OCI-LY1 (cell line): Measurements from ENCODE around the gene DMD.

Experiments used
- H2AFZ ChIP-seq: fragments of 200-600 bp; sonication (generic), shearing (Covaris generic); 2 replicates; pipeline ENCODE4 v1.6.0; 2014; ENCODE audit warnings: antibody characterized with exemption, mild to moderate bottlenecking, low read length
- H3F3A ChIP-seq: fragments of 200-600 bp; sonication (generic), shearing (Covaris generic); 2 replicates; pipeline ENCODE4 v1.6.0; 2014; ENCODE audit warnings: mild to moderate bottlenecking, antibody characterized with exemption, low read length, moderate library complexity; ENCODE audit not compliant: insufficient read depth
- H3K27ac ChIP-seq: fragments of 200-600 bp; sonication (generic); 2 replicates; pipeline ENCODE4 v1.5.1; 2014; ENCODE audit warnings: low read length, mixed run types, mild to moderate bottlenecking, low read depth; ENCODE audit not compliant: poor library complexity, severe bottlenecking
- H3K27me3 ChIP-seq: fragments of 200-600 bp; sonication (generic); 2 replicates; pipeline ENCODE4 v1.6.0; 2014; ENCODE audit warnings: antibody characterized with exemption, mild to moderate bottlenecking, low read length, moderate library complexity; ENCODE audit not compliant: insufficient read depth
- H3K36me3 ChIP-seq: fragments of 200-600 bp; sonication (generic); 2 replicates; pipeline ENCODE4 v1.6.1; 2014; ENCODE audit warnings: mild to moderate bottlenecking, antibody characterized with exemption, low read length, moderate library complexity, mixed read lengths; ENCODE audit not compliant: insufficient read depth
- H3K4me1 ChIP-seq: fragments of 200-600 bp; sonication (generic); 2 replicates; pipeline ENCODE4 v1.5.1; 2014; ENCODE audit warnings: mild to moderate bottlenecking, low read length, moderate library complexity; ENCODE audit not compliant: insufficient read depth, severe bottlenecking
- H3K4me2 ChIP-seq: fragments of 200-600 bp; sonication (generic), shearing (Covaris generic); 2 replicates; pipeline ENCODE4 v1.6.1; 2014; ENCODE audit warnings: low read length
- H3K4me3 ChIP-seq: fragments of 200-600 bp; sonication (generic); 2 replicates; pipeline ENCODE4 v1.5.1; 2014; ENCODE audit warnings: low read length, low read depth, mild to moderate bottlenecking, mixed read lengths; ENCODE audit not compliant: poor library complexity, severe bottlenecking
- H3K79me2 ChIP-seq: fragments of 200-600 bp; shearing (Covaris generic); 2 replicates; pipeline ENCODE4 v1.6.1; 2016; ENCODE audit warnings: mixed run types, low read length, mixed read lengths; ENCODE audit not compliant: insufficient read depth
- H3K9ac ChIP-seq: fragments of 200-600 bp; sonication (generic), shearing (Covaris generic); 2 replicates; pipeline ENCODE4 v1.6.1; 2014; ENCODE audit warnings: mild to moderate bottlenecking, low read length, mixed read lengths
- H3K9me2 ChIP-seq: fragments of 200-600 bp; sonication (generic), shearing (Covaris generic); 2 replicates; pipeline ENCODE4 v1.6.1; 2014; ENCODE audit warnings: low read depth, mild to moderate bottlenecking, low read length, mixed read lengths
- H3K9me3 ChIP-seq: fragments of 200-600 bp; shearing (Covaris generic); 2 replicates; pipeline ENCODE4 v1.6.1; 2014; ENCODE audit warnings: low read length, mixed read lengths
- H4K20me1 ChIP-seq: fragments of 200-600 bp; sonication (generic), shearing (Covaris generic); 2 replicates; pipeline ENCODE4 v1.6.0; 2016; ENCODE audit warnings: mild to moderate bottlenecking, low read length; ENCODE audit not compliant: insufficient read depth
- CTCF ChIP-seq: fragments of 200-600 bp; sonication (generic), shearing (Covaris generic); IDR thresholded peaks from 2 replicates; pipeline ENCODE4 v1.5.1; 2017; ENCODE audit warnings: mild to moderate bottlenecking, antibody characterized with exemption, low read length, moderate library complexity, mixed read lengths
- EZH2 ChIP-seq: fragments of 200-600 bp; sonication (generic), shearing (Covaris generic); IDR thresholded peaks from 2 replicates; pipeline ENCODE4 v1.8.0; 2017; ENCODE audit warnings: borderline replicate concordance, mixed run types, mild to moderate bottlenecking, antibody characterized with exemption, low read length, moderate library complexity, mixed read lengths

The DMD gene

GRCh38 chrX:31279359-31279758, 1932.0 kb downstream of the DMD start:
- Histone ChIP-seq H3K27ac (no peak overlapping the region), H3K4me2 (no peak overlapping the region), H3K9me2 (no peaks in the 10 kb centered on the region), H3F3A (no peaks in the 10 kb centered on the region), H3K27me3 (no peaks in the 10 kb centered on the region), H4K20me1 (no peaks in the 10 kb centered on the region), H3K4me3 (no peak overlapping the region), H3K9me3 (no peaks in the 10 kb centered on the region), H3K9ac (no peak overlapping the region), H3K4me1 (no peaks in the 10 kb centered on the region), H3K79me2 (no peaks in the 10 kb centered on the region), H2AFZ (no peak overlapping the region), H3K36me3 (no peaks in the 10 kb centered on the region)
- no peak for TF ChIP-seq EZH2
- peak; percentile 7; the same call in 1 of the 2 replicates for TF ChIP-seq CTCF

- no peak overlapping the region for H3K4me2 ChIP-seq
Measured at GRCh38 chrX:31272472-31272775, 1938.9 kb downstream of the DMD start.

DNA sequence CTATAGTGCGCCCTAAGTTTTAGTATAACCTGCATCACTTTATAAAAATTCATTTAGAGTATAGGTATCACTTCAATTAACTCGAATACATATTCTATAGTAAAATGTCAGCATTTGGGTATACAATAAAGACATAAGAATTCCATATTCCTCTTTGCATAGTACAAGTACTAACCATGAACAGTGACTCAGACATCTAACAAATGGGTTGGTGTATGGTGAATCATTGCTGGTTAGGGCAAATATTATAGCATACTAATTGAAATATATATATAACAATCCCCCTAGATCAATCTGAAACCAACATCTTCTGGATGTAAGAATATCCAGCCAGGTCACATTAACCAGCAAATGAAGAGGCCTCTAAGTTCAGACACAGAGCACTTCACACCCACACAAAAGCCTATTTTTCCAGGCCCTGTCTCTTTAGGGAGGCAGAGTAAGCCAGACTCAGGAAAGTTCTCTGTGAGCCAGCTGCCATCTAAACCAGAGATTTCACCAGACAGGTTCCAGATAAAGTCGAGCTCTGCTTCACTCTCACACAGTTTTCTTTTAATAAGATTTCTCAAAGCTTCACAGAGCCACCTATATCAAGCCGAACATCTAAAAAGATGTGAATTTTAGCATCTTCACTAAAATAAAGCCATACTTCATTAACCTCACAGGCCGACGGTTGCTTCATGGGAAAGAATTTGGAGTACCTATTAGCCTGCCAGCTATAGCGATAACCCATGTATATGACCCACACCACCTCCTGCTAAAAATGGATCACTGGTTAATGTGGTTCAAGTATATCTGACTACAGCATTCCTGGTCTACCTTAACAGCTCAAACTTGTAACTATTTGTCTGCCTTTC, 1939.5 kb downstream of the DMD start:
- Histone ChIP-seq H3K9ac (no peak overlapping the region), H3K36me3 (no peaks in the 10 kb centered on the region), H3F3A (no peaks in the 10 kb centered on the region), H3K9me3 (no peaks in the 10 kb centered on the region), H3K4me3 (no peak overlapping the region), H3K4me1 (peaks cover 6% of the 10 kb centered on the region), H3K4me2 (no peak overlapping the region), H2AFZ (no peak overlapping the region), H3K9me2 (no peaks in the 10 kb centered on the region), H3K27me3 (no peaks in the 10 kb centered on the region), H3K79me2 (no peaks in the 10 kb centered on the region), H3K27ac (no peak overlapping the region), H4K20me1 (no peaks in the 10 kb centered on the region)
- TF ChIP-seq EZH2: no peak
- no peak for TF ChIP-seq CTCF

More at GRCh38 chrX:31272472-31272775, 1938.9 kb downstream of the DMD start:
- Histone ChIP-seq H3K9me3 (no peaks in the 10 kb centered on the region), H3F3A (no peaks in the 10 kb centered on the region), H3K27ac (no peak overlapping the region), H3K4me3 (no peak overlapping the region), H3K9me2 (no peaks in the 10 kb centered on the region), H2AFZ (no peak overlapping the region), H3K27me3 (no peaks in the 10 kb centered on the region), H3K9ac (no peak overlapping the region), H3K36me3 (no peaks in the 10 kb centered on the region), H3K79me2 (no peaks in the 10 kb centered on the region), H3K4me1 (peaks cover under 1% of the 10 kb centered on the region), H4K20me1 (no peaks in the 10 kb centered on the region)
- TF ChIP-seq EZH2: no peak
- TF ChIP-seq CTCF: no peak
